ENCODE measurements around the gene CTNNA2. TPM values are rescaled to one million over a fixed set of nuclear protein-coding genes. Genes with fewer than 3 reads are reported as not detected.

CTNNA2 gene
- total RNA-seq, 1 experiment from 2014 or later = not detected

- DNase-seq = no peak
- BruUV-seq (replicated peaks) = no TSS peak
- Histone ChIP-seq H3K27me3 (ENCODE audit: insufficient read depth, low read depth) (no peaks in the 10 kb centered on the region), H3K4me3 (no peak overlapping the region), H3K9me2 (ENCODE audit: insufficient read depth) (no peaks in the 10 kb centered on the region), H3K36me3 (ENCODE audit: low read depth) (no peaks in the 10 kb centered on the region), H4K20me1 (ENCODE audit: insufficient read depth) (no peaks in the 10 kb centered on the region), H3F3A (ENCODE audit: insufficient read depth, low read depth) (no peaks in the 10 kb centered on the region), H3K9me3 (ENCODE audit: insufficient read depth, low read depth) (no peaks in the 10 kb centered on the region), H3K4me1 (replicated peaks; ENCODE audit: insufficient read depth) (no peaks in the 10 kb centered on the region), H3K79me2 (ENCODE audit: low read depth) (no peaks in the 10 kb centered on the region), H3K4me2 (no peak overlapping the region), H2AFZ (no peak overlapping the region), H3K27ac (no peak overlapping the region)
- POLR2A ChIA-PET (ENCODE audit: unreplicated experiment) = no interaction called here
- TF ChIP-seq EZH2 (IDR thresholded peaks at IDR 0.05; ENCODE audit: low read depth) = no peak
- TF ChIP-seq, protein P1, sequence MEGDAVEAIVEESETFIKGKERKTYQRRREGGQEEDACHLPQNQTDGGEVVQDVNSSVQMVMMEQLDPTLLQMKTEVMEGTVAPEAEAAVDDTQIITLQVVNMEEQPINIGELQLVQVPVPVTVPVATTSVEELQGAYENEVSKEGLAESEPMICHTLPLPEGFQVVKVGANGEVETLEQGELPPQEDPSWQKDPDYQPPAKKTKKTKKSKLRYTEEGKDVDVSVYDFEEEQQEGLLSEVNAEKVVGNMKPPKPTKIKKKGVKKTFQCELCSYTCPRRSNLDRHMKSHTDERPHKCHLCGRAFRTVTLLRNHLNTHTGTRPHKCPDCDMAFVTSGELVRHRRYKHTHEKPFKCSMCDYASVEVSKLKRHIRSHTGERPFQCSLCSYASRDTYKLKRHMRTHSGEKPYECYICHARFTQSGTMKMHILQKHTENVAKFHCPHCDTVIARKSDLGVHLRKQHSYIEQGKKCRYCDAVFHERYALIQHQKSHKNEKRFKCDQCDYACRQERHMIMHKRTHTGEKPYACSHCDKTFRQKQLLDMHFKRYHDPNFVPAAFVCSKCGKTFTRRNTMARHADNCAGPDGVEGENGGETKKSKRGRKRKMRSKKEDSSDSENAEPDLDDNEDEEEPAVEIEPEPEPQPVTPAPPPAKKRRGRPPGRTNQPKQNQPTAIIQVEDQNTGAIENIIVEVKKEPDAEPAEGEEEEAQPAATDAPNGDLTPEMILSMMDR (conservative IDR thresholded peaks at IDR 0.05) = no peak
- CTCF ChIA-PET = no interaction called here
- intact Hi-C loops (cut with micrococcal nuclease; ENCODE audit: unreplicated experiment) = no loop called here
Observed at GRCh38 chr2:80007777-80008503, 495.1 kb downstream of the CTNNA2 start.

DNA sequence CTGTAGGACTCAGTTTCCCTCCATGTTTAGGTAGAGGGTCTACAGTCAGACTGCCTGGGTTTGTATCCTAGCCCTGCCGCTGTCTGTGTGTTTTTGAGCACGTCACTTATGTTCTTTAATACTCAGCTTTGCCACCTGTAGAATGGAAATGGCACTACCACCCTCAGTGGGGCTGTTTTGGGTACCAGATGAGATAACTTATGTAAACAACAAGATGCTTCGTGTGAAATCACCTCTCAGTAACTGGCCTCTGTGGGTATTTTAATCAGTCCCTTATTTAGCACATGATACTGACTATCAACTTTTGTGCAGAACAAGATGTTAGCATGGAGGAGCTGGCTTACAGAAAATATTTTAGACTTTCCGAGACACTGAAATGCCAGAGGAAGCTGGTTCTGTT, 495.7 kb downstream of the CTNNA2 start:
- Histone ChIP-seq H3K4me3 (no peak overlapping the region), H4K20me1 (ENCODE audit: insufficient read depth) (no peaks in the 10 kb centered on the region), H3K27ac (no peak overlapping the region), H2AFZ (no peak overlapping the region), H3K79me2 (ENCODE audit: low read depth) (no peaks in the 10 kb centered on the region), H3K4me2 (no peak overlapping the region), H3K36me3 (ENCODE audit: low read depth) (no peaks in the 10 kb centered on the region), H3K9me3 (ENCODE audit: insufficient read depth, low read depth) (no peaks in the 10 kb centered on the region), H3K4me1 (replicated peaks; ENCODE audit: insufficient read depth) (no peaks in the 10 kb centered on the region), H3K9me2 (ENCODE audit: insufficient read depth) (no peaks in the 10 kb centered on the region), H3K27me3 (ENCODE audit: insufficient read depth, low read depth) (no peaks in the 10 kb centered on the region), H3F3A (ENCODE audit: insufficient read depth, low read depth) (no peaks in the 10 kb centered on the region)
- BruUV-seq (replicated peaks) = no TSS peak
- no peak for TF ChIP-seq EZH2 (IDR thresholded peaks at IDR 0.05; ENCODE audit: low read depth)
- TF ChIP-seq, protein P1 (conservative IDR thresholded peaks at IDR 0.05) = no peak
- POLR2A ChIA-PET (ENCODE audit: unreplicated experiment) = no interaction called here
- intact Hi-C loops (cut with micrococcal nuclease; ENCODE audit: unreplicated experiment) = no loop called here
- no peak for DNase-seq
- CTCF ChIA-PET = no interaction called here

- H3K4me2 ChIP-seq = no peak overlapping the region
- no peak overlapping the region for H3K27ac ChIP-seq
- H3K79me2 ChIP-seq (ENCODE audit: low read depth) = no peaks in the 10 kb centered on the region
- no peaks in the 10 kb centered on the region for H3K4me1 ChIP-seq (replicated peaks; ENCODE audit: insufficient read depth)
- no peak for DNase-seq
- H2AFZ ChIP-seq = no peak overlapping the region
- ChIA-PET CTCF (no interaction called here), POLR2A (ENCODE audit: unreplicated experiment) (no interaction called here)
- no peaks in the 10 kb centered on the region for H3K9me3 ChIP-seq (ENCODE audit: insufficient read depth, low read depth)
- H3K4me3 ChIP-seq = no peak overlapping the region
- H3F3A ChIP-seq (ENCODE audit: insufficient read depth, low read depth) = no peaks in the 10 kb centered on the region
- H3K27me3 ChIP-seq (ENCODE audit: insufficient read depth, low read depth) = no peaks in the 10 kb centered on the region
- H3K9me2 ChIP-seq (ENCODE audit: insufficient read depth) = no peaks in the 10 kb centered on the region
- H3K36me3 ChIP-seq (ENCODE audit: low read depth) = no peaks in the 10 kb centered on the region
- H4K20me1 ChIP-seq (ENCODE audit: insufficient read depth) = no peaks in the 10 kb centered on the region
- intact Hi-C loops (cut with micrococcal nuclease; ENCODE audit: unreplicated experiment) = no loop called here
- no TSS peak for BruUV-seq (replicated peaks)
- TF ChIP-seq, protein P1 (conservative IDR thresholded peaks at IDR 0.05) = no peak
- no peak for TF ChIP-seq EZH2 (IDR thresholded peaks at IDR 0.05; ENCODE audit: low read depth)
Observed at GRCh38 chr2:80009211-80009610, 496.4 kb downstream of the CTNNA2 start.

All from PC-9 (cell line).